ENCODE data around the gene NEBL.

Gene NEBL

GRCh38 chr10:20898866-20899535, 1.9 kb upstream of the NEBL start:
- no peak for DNase-seq

- no peak for DNase-seq
Measured at GRCh38 chr10:20893297-20893696, 3.8 kb downstream of the NEBL start.

GRCh38 chr10:20892796-20893195, 4.3 kb downstream of the NEBL start:
- no peak for DNase-seq

- no peak for DNase-seq
Measured at GRCh38 chr10:20892011-20892585, 5.0 kb downstream of the NEBL start.

- no peak for DNase-seq
Measured at GRCh38 chr10:20891338-20891714, 5.8 kb downstream of the NEBL start.

GRCh38 chr10:20890491-20891337, 6.4 kb downstream of the NEBL start:
- no peak for DNase-seq

GRCh38 chr10:20890009-20890408, 7.1 kb downstream of the NEBL start:
- DNase-seq = no peak

- no peak for DNase-seq
Measured at GRCh38 chr10:20888620-20889330, 8.3 kb downstream of the NEBL start.

- no peak for DNase-seq
Measured at GRCh38 chr10:20887706-20888555, 9.2 kb downstream of the NEBL start.

- DNase-seq = no peak
Measured at GRCh38 chr10:20885678-20886077, 11.4 kb downstream of the NEBL start.

GRCh38 chr10:20883552-20883951, 13.6 kb downstream of the NEBL start:
- DNase-seq = no peak

- no peak for DNase-seq
Measured at GRCh38 chr10:20882091-20882490, 15.0 kb downstream of the NEBL start.

GRCh38 chr10:20879136-20879535, 18.0 kb downstream of the NEBL start:
- no peak for DNase-seq

- DNase-seq = no peak
Measured at GRCh38 chr10:20877986-20878983, 18.8 kb downstream of the NEBL start.

GRCh38 chr10:20877554-20877953, 19.6 kb downstream of the NEBL start:
- no peak for DNase-seq

- no peak for DNase-seq
Measured at GRCh38 chr10:20874261-20874660, 22.9 kb downstream of the NEBL start.

- DNase-seq = no peak
Measured at GRCh38 chr10:20871970-20872369, 25.1 kb downstream of the NEBL start.

GRCh38 chr10:20870834-20871233, 26.3 kb downstream of the NEBL start:
- no peak for DNase-seq

GRCh38 chr10:20863008-20863407, 34.1 kb downstream of the NEBL start:
- no peak for DNase-seq

GRCh38 chr10:20858292-20859124, 38.6 kb downstream of the NEBL start:
- DNase-seq = no peak

Measured in stimulated activated CD4-positive, alpha-beta T cell treated with anti-CD3 and anti-CD28 coated beads, Interleukin-4, amount 100 ng/mL, for 24 hours (primary cell).